Embryonic facial prominence (tissue), 1 donor: ENCODE results near the gene COL8A1.
A peak's percentile ranks its signal among the peaks of the same experiment; 100 is the strongest.

ENCODE experiments used
- DNase-seq: peaks from one replicate; pipeline ENCODE4 v3.0.0-alpha.2; 2016; ENCODE audit errors: extremely low spot score

COL8A1 gene

DNA sequence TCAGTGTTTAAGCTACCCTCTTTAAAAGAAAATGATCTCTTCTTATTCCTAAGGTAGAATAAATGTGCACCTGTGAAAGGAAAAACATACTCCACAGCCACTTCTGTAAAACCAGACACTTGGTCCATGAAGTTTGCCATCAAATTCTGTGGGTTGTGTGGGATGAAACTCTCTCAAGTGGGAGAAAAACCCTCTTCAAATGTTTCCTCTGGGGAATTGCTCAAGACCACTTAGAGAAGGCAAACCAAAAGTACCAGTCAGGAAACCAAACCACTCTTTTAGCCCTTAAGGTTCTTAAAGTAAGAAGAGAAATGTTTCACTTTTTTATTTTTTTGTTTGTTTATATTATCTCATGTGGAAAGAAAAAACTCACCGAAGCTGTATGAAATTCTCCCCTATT lies 1.2 kb downstream of the COL8A1 start:
- DNase-seq: no peak

DNA sequence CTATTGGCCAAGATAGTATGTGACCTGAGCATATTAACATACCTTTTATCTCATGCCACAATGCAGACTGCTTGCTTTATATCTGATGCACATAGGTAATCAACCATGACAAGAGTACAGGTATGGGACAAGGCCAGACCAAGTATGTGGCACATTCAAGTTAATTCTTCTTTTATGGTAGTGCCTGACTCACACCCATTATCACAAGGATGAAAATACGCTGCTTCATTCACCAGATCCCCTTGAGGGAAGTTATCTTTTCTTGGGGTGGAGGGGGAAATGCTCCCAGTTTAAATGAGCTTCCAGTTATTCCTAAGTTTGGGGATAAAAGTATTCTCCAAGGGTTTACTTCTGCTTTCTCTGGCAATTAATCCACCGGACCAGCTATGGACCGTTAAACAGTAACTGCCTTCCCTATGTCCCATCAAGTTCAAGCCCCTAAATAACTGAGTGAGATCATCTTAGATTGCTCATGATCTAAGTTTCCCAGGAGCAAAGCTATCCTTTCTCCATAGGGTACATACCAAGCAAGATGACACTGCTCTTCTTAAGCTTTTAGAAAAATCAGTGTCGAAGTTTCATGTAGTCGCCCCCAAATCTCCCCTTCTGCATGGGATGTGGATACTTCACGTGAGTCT lies 1.9 kb downstream of the COL8A1 start:
- DNase-seq: no peak

DNA sequence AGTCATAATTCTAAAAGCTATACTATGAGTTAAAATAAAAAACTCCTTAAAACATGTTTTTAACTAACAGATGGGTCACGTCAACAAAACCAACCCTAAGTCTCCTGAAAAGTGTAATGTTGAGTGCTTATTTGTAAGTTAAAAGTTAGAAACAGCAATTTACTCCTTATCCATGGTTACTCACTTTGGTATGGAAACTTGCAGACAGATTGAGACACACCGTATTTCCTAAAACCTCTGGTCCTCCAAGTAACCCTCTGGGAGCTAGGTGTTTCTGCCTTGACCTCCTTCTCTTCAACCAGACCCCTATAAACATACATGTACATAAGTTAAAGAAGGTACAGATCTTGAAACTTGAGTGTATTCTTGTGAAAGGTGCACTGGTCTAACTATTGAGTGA lies 3.1 kb downstream of the COL8A1 start:
- DNase-seq: no peak

DNA sequence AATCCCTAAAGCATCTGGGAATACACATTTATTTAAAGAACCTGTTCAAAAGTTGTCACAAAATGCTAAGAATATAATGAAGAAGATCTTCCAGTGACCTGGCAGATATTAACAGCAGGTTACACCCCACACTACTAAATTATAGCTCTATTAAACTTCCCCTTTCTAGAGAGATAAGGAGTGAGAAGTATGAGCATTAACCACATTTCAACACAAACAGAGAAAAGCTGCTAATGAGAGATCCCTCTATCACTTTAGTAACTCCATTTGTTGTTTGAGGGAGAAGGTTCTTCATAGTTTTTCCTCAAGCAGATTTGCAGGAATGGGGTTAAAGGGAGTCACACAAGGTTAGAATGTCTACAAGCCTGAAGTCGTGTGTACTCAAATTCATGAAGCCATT lies 3.6 kb downstream of the COL8A1 start:
- no peak for DNase-seq

DNA sequence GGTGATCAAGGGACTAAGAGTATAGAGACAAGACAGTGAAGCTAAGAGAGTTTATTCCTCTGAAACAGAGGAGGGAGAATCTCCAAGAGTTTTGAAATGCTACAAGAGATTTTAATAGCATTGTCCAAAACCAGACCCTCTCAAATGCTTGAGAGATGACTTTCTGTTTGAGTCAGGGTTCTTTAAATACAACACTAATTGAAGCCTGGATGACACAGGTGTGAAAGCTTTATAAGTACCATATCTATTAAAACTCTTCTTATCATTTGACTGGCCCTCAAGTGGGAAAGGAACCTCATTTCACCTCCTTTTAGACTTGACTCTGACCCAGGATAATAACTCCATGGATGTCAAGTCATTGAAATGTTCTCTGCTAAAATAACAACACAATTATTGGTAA lies 5.6 kb downstream of the COL8A1 start:
- no peak for DNase-seq

DNA sequence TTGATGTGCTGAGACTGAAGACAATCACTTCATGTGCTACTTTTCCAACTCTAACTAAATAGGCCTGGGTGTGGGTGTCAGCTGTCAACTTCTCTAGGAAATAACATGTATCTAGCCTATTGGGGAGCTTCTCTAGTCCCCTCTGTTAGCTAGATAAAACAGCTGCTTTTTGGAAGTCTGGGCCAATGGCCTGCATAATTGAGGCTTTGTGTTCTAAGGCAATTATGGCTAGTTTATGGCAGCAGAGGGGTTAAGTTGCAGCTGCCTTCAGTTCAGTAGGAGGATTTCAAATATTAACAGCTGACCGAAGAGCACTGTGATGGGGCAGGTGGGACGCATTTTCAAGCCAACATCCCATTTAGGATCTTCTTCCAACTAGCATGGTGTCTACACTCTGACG lies 6.4 kb downstream of the COL8A1 start:
- DNase-seq: no peak

DNA sequence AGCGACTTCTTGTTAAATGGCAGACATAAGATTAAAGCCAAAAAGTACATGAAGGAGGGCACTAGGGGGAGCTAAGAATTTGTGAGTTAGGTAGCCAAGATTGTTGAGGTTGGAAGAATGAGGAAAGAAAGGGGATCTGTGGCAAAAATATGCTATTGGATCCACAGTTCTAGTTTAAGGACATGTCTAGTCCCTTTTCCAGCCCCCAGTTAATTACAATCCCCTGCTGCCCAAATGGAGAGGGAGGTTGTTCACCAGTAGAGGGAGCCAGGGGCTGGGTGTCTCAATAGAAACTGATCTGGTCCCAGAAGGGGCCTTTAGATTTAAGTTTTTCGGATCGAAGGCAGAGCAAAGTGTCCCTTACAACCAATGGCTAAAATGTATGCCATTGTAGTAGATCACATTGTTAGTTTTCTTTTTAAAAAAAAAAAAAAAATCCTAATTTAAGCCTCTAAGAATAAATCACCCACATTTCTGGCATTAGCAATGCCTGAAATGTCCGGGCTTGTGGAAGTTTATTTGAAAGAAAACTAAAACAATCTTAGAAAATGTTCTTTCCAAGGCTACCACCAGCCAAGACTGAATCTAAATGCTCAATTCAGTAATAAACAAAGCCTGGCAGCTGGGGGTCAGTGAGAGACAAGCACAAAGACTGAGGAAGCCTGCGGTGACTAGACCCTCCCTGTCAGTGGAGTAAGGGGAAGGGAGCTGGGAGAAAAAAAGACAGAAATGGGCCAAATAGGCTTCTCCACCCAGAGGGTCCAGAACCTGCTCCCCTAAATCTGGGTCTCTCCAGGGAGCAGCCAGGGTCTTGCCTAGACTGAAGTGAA lies 7.1 kb downstream of the COL8A1 start:
- DNase-seq: no peak

DNA sequence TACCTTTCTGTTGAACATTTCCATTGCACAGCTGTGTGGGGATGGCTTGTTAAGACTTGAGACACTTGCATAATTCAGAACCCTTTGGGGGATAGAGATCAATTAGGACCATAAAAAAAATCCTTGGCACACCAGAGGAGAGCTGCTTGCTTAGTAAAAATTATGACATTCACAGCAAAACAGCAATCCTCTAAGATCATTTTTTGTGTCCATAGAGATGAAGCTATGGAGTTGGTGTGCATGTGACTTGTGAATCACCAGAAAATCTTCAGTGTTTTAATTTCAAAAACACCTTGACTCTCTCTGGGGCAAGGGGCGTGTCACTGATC lies 7.7 kb downstream of the COL8A1 start:
- DNase-seq: no peak

DNA sequence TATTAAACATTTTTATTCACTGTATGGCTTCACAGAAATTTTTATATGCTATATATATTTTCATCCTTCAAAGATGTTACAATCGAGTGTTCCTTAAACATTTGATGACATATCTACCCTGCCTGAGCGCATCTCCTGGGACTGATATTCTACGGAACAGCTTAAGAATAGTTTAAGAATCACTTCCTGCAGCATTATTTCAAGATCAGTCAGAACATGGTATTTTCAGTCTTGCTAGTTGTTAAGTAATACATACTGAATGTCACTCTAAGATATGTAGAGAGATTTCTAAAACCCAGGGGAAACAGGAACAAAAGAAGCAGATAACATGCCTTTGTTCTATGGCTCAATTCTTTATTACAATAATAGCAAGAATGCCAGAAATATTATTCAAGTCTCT lies 8.7 kb downstream of the COL8A1 start:
- DNase-seq: no peak

DNA sequence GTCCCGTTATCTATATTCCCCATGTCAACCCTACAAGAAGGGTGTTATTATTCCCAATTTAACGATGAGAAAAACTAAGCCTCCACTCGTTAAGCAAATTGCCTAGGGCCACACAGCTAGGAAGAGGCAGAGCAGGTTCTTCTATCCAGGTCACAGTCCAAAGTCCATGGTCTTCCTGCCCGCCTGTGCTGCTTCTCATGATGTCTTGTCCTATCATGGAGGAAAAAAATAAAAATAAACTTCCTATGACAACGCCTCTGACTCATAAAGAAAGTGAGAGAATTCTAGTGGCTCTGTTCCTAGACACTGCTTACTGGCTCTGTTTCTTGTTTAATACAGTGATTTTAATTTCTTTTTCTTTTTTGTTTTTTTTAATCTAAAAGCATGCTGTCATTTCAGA lies 9.7 kb downstream of the COL8A1 start:
- DNase-seq: no peak

DNA sequence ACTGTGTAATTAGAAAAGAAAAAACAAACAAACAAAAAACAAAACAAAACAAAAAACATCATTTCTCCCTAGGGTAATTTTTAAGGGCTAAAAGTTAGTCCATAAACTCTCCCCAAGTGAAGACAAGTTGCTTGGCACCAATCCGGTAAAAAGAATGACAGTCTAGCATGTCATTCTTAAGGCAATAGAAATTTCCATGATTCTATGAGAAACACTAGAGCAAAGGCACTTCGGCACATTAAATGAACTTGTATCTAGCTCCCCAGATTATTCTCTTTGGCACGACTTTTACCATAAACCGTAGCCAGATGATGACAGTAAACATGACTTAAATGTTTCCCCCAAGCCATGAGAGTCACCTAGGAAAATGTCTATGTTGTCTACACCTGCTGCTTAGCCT lies 10.1 kb downstream of the COL8A1 start:
- DNase-seq: no peak

DNA sequence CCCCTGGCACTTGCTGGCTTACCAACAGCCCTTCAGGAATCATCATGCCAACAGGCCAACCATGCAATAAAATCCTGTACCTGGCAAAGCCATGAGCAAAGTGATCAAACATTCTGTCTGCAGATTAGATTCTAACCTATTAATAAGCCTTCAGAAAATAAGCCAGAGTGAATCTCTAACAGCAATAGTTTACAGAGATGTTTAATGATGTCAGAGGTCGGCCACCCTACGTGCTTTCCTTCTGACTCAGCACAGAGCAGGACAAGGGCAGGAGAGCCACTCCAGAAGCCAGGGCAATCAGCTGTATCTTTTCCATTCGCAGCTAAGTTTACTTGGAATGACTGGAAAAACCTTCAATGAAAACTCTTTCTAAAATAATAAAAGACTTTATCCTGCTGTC lies 13.1 kb downstream of the COL8A1 start:
- DNase-seq: no peak

DNA sequence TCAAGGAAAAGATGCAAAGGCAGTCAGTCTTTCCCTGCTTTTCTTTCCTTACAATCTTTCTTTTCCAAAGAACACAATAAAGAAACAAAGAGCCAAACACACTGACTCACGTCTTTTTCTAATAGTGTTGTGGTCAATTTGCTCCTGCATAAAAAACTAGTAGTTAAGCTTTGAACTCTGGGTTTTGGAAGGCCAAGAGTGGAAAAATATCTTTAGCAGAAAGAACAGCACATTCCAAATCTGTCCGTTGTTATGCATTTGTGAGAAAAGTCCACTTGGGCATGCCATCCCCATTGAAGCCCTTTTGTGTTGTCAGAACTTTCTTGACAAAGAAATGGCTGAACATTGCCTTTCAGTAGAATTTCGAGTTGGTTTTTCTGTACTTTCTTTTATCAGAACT lies 18.2 kb downstream of the COL8A1 start:
- DNase-seq: no peak

DNA sequence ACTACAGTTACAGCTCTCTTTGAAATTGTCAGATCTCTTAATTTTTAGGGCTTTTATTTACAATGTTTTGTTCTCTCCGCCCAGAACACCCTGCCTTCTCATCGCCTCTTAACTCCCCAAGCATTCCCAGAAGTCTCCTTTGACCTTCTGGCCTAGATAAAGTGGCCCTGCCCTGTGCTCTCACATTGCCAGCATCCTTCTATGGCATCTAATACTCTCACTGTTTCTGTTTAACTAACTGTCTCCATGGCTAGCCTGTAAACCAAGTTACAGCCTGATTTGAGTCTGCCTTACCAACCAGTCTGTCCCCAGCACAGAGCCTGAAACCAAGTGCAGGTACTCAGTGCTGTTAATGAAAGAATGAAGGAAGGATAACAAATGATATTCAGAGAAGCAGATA lies 19.9 kb downstream of the COL8A1 start:
- no peak for DNase-seq

DNA sequence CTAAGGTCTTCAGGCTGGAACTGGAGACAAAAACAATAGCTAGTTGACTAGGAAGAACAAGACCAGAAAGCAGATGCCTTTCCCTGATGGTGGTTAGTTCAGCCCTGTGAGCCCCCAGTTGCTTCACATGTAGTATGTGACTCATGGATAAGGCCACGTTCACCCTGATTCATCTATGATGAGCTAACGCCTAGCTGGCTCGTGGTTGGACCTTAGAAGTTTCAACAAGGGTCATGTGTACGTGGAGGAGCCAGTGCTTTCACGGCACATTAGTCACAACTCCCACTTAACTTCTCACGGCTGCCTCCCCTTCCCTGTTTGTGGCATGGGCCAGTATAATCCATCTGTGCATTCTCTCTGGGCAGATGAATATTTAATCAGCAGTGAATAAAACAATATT lies 20.6 kb downstream of the COL8A1 start:
- no peak for DNase-seq

DNA sequence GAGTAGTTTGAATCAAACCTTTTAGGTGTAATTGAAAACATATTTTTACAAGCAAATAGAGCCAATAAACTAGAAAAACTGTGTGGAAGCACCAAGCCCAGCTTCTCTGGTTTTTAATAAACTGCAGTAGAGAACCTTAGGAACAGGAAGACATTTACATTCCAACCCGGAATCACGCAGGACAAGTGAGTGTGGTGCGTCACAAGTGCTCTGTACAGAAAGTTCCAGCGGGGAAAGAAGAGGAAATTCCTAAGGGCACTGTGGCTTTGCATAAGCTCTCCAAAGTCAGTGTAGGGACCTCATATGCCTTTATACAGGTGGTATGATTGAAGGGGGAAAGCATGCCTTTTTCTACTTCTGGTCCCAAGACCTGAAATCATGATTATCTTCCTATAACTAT lies 21.6 kb downstream of the COL8A1 start:
- peak; percentile 10 for DNase-seq

DNA sequence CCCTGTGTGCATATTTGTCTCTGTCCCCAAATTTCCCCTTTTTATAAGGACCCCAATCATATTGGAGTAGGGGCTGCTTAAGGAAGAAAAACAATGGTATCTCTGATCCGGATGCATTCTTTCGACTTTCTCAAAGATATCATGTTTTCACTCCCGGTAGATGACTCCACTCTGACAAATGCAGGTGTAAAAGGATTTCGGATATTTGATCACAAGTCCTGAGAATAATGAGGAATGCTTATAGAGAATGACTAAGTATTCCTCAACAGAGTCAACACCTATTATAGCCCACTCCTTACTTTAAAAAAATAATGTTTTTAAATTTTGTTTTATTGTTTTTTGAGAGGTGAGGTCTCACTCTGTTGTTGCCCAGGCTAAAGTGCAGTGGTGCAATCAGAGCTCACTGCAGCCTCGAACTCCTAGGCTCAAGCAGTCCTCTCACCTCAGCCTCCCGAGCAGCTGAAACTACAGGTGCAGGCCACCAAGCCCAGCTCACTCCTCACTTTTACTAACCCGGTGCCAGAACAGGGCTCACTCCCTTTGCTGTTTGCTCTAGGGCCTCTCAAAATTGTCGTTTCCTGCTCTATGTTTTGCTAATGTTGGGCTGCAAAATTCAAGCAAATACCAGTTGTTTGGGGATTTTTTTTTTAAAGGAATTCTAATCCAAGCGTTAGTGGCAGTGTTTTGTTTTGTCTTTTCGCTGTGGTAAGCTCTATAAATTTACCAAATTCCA lies 24.6 kb downstream of the COL8A1 start:
- DNase-seq: no peak

DNA sequence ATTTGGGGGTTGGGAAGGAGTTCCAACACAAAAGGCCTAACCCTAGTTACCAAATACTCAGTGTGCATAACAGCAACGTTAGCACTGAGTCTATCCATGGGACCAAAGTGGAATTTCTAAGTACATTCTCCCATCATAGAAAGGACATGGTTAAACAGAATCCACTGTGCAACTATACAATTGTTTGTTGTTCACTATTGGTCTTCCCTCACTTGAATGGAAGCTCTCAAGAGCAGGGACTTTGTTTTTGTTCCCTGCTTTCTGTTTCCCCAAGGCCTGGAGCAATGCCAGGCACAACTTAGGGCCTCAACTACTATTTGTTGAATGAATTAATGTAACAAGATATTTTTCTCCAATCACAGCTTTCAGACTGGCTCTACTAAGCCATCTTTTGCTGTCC lies 25.6 kb downstream of the COL8A1 start:
- DNase-seq: no peak

DNA sequence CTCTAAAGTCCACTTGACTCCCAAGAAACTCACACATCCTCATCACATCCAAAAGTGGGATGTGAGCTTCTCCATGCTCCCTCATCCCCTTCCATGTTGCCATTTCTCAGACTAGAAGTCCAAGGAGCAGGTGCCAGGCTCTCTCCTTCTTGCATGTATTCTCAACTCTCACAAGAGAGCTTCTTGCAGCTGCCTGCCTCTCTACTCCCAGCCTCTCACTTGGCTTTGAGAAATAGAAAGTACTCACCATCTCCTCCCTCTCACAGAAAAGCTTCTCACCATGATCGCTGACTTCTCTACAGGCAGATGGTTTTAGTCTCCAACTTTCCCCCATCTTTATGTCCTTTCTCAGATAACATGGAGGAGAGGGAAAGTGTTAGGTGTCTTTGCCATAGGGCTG lies 26.6 kb downstream of the COL8A1 start:
- no peak for DNase-seq

DNA sequence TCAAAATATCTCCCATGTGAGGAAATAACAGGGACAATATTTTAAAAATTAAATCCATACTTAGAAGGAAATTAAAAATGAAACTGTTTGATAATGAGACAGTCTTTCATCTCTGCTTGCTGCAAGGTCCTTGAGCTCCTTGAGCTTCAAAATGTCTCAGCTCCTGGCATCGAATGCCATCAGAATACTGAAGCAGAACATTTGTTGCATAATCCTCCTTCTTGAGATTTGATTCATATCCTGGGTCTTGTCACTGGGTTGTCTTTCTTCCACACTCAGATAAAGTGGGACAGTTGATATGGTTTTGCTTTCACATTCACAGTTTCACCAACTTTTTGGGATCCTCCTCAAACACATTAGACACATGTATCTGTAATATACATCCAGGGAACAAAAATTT lies 27.8 kb downstream of the COL8A1 start:
- no peak for DNase-seq

DNA sequence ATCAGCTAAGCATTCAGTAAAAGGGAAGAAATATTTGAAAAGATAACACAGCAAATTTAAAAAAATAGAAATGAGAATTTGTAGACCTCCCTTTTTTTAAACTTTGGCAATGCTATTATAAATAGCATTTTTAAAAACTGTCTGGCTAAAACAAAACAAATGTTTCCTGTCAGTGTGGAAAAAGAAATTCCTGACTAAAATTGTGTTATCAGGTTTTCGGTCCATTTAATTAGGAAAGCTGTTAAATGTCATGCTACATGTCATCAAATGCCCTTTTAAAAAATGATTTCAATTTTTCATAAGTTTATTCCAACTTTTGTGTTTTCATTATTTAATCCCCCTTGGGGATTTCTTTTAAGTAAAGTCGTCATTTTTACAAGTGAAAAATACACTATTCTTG lies 29.6 kb downstream of the COL8A1 start:
- no peak for DNase-seq

DNA sequence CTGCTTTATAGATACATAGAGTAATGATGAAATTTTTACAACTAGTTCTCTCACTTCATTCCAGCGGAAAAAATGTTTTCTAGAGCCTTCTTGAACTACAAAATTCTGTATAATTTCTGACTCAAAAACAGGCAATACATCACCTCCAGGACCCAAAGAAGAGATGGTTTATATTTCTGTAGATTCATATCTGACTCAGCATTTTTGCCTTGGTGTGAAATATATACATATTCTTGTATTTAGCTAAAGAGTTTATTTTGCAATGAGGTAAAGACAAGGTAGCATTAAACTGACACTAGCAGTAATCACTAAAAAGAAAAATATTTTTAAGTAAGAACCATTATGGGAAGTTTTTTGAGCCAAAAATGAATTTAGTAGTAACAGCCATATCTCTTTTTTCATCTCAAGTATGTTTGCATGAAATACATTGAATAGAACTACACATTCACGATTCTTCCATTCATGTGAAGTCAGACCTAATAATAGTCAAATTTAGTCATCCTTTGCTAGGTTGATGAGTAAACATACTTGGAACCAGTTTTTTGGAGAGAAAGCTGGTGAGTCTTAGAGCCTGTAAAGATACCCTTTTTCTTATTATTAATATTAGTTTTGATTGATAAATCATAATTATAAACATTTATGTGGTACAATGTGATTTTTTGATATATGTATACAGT lies 31.6 kb downstream of the COL8A1 start:
- no peak for DNase-seq

DNA sequence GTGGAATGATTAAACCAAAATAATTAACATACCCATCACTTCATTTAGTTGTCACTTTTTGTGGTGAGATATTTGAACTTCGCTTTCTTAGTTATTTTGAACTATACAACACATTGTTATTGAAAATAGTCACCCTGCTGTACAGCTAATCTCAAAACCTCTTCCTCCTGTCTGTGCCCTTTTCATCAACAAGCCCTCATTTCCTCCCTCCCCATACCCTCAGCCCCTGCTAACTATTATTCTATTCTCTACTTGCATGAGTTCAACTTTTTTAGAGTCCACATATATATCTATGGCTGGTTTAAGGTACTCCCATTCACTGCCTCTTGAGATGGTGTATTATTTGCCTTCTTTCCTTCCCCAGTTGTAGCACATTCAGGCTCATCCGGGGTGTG lies 32.2 kb downstream of the COL8A1 start:
- no peak for DNase-seq
